Endothelial cell of umbilical vein (primary cell): ENCODE data around the gene FAM171A2. TPM values are rescaled to one million over a fixed set of nuclear protein-coding genes. Genes with fewer than 3 reads are reported as not detected.
A peak's percentile ranks its signal among the peaks of the same experiment; 100 is the strongest.

Source experiments
- BruUV-seq: library from RNA; stranded (reverse); fragments of 400-500 nt; replicated peaks from 2 replicates; lab custom pipeline; 2021; lab: Mats Ljungman, UMichigan
- CTCF ChIA-PET: fragments of 300-600, 350-600 bp; sonication (Branson Sonifier 250); formaldehyde crosslinking; loops from one replicate; lab custom pipeline; 2021; ENCODE audit warnings: antibody characterized with exemption, inconsistent platforms; lab: Charles Lee
- POLR2A ChIA-PET: fragments of 300-600, 350-600 bp; sonication (Branson Sonifier 250); formaldehyde crosslinking; loops from one replicate; lab custom pipeline; 2021; ENCODE audit warnings: antibody characterized with exemption, inconsistent platforms; lab: Charles Lee
- DNase-seq: peaks from one replicate; pipeline ENCODE4 v3.0.0-alpha.2; 2011; ENCODE audit warnings: low read depth, low spot score
- FAIRE-seq: peaks from 2 replicates; lab custom pipeline; 2011; peaks lifted over from hg19 to GRCh38; lab: Jason Lieb, UNC
- H2AFZ ChIP-seq: 2 replicates; pipeline ENCODE4 v1.6.0; 2012; ENCODE audit warnings: low read depth, low read length, control low read depth, inconsistent platforms
- H3K27ac ChIP-seq: 2 replicates; pipeline ENCODE4 v1.5.1; 2011; ENCODE audit warnings: low read depth, mild to moderate bottlenecking, control low read depth, low read length, moderate library complexity; ENCODE audit not compliant: insufficient read depth
- H3K27me3 ChIP-seq, 2 experiments: 2 replicates each; pipeline versions ENCODE4 v1.6.0 to v1.6.1; 2011; ENCODE audit warnings: low read length in 2 of 2, mixed read lengths in 1 of 2; ENCODE audit not compliant: control insufficient read depth in 2 of 2, insufficient read depth in 2 of 2
- H3K36me3 ChIP-seq, 2 experiments: 2 replicates in 1 of 2; 3 replicates in 1 of 2; pipeline ENCODE4 v1.5.1; 2011; ENCODE audit warnings: low read length in 2 of 2, mild to moderate bottlenecking in 1 of 2, moderate library complexity in 1 of 2; ENCODE audit not compliant: control insufficient read depth in 2 of 2, insufficient read depth in 2 of 2; ENCODE audit errors: extremely low read depth in 1 of 2
- H3K4me1 ChIP-seq: 3 replicates; pipeline ENCODE4 v1.5.1; 2011; ENCODE audit warnings: mild to moderate bottlenecking, low read length; ENCODE audit not compliant: control insufficient read depth, insufficient read depth; ENCODE audit errors: extremely low read depth
- H3K4me2 ChIP-seq: 2 replicates; pipeline ENCODE4 v1.6.1; 2011; ENCODE audit warnings: low read length, control low read depth, mixed read lengths; ENCODE audit not compliant: insufficient read depth
- H3K4me3 ChIP-seq, 3 experiments: fragments of 200-600 bp in 1 of 3; sonication (generic), shearing (Covaris generic) in 1 of 3; replicated peaks in 1 of 3; 2 replicates each; pipeline ENCODE4 v1.5.1; 2011 to 2016; ENCODE audit warnings: control low read depth in 3 of 3, low read length in 3 of 3, mild to moderate bottlenecking in 2 of 3, inconsistent platforms in 1 of 3, low read depth in 1 of 3, moderate library complexity in 1 of 3; ENCODE audit not compliant: insufficient read depth in 1 of 3
- H3K79me2 ChIP-seq: 2 replicates; pipeline ENCODE4 v1.6.0; 2012; ENCODE audit warnings: low read length, inconsistent platforms; ENCODE audit not compliant: control insufficient read depth, insufficient read depth
- H3K9ac ChIP-seq: replicated peaks from 2 replicates; pipeline ENCODE3; 2011; ENCODE audit warnings: low read length, control low read depth; ENCODE audit not compliant: insufficient read depth; ENCODE audit errors: extremely low read depth
- H3K9me1 ChIP-seq: replicated peaks from 3 replicates; pipeline ENCODE4 v1.6.0; 2011; ENCODE audit warnings: mild to moderate bottlenecking, low read length; ENCODE audit not compliant: control insufficient read depth, insufficient read depth; ENCODE audit errors: extremely low read depth
- H3K9me3 ChIP-seq: replicated peaks from 2 replicates; pipeline ENCODE4 v1.5.1; 2012; ENCODE audit warnings: low read length, inconsistent platforms; ENCODE audit not compliant: control insufficient read depth, insufficient read depth
- H4K20me1 ChIP-seq: replicated peaks from 2 replicates; pipeline ENCODE3; 2011; ENCODE audit warnings: mild to moderate bottlenecking, low read length; ENCODE audit not compliant: control insufficient read depth, insufficient read depth; ENCODE audit errors: extremely low read depth
- CTCF ChIP-seq, 2 donors: IDR thresholded peaks; 1 replicate in 1 of 2; 2 replicates in 1 of 2; pipeline ENCODE4 v1.5.1; 2011; ENCODE audit warnings: low read length in 2 of 2, mild to moderate bottlenecking in 2 of 2, moderate library complexity in 2 of 2, control low read depth in 1 of 2, inconsistent platforms in 1 of 2, low read depth in 1 of 2; ENCODE audit not compliant: insufficient read depth in 1 of 2; ENCODE audit errors: extremely low read depth in 1 of 2
- EZH2 ChIP-seq: IDR thresholded peaks from 2 replicates; pipeline ENCODE4 v1.6.1; 2012; ENCODE audit warnings: borderline replicate concordance, low read depth, mild to moderate bottlenecking, moderate library complexity, low read length, inconsistent platforms; ENCODE audit not compliant: severe bottlenecking
- GATA2 ChIP-seq: IDR thresholded peaks from 2 replicates; pipeline ENCODE4 v1.7.0; 2011; ENCODE audit warnings: low read depth, mild to moderate bottlenecking, moderate library complexity, mixed read lengths, low read length; ENCODE audit not compliant: insufficient read length, insufficient read depth
- MAX ChIP-seq: IDR thresholded peaks from 2 replicates; pipeline ENCODE4 v1.6.1; 2011; ENCODE audit not compliant: insufficient read depth, insufficient read length
- MYC ChIP-seq: IDR thresholded peaks from one replicate; pipeline ENCODE4 v1.6.1; 2011; ENCODE audit warnings: mild to moderate bottlenecking, low read depth, low read length
- POLR2A ChIP-seq: IDR thresholded peaks from 2 replicates; pipeline ENCODE4 v1.6.1; 2012; ENCODE audit warnings: low read depth, mild to moderate bottlenecking, control low read depth, low read length
- POLR2AphosphoS5 ChIP-seq: IDR thresholded peaks from 2 replicates; pipeline ENCODE4 v1.6.1; 2012; ENCODE audit warnings: low read depth, mild to moderate bottlenecking, control low read depth, low read length, moderate library complexity; ENCODE audit not compliant: insufficient read depth
- dilution Hi-C: fragments of 300-500 bp; cut with MboI; formaldehyde crosslinking; loops from one replicate; pipeline ENCODE4 v1.15.0; 2019; ENCODE audit warnings: low sequenced_read_pairs; ENCODE audit not compliant: extremely low pct_ligation_motif_present
- intact Hi-C: fragments of 100-400 bp; cut with micrococcal nuclease; formaldehyde crosslinking; loops from one replicate; pipeline ENCODE4 v1.10.0; 2022
- polyA plus RNA-seq, 4 experiments: library from polyadenylated mRNA; depleted of rRNA in 3 of 4; stranded (reverse) in 3 of 4; unstranded in 1 of 4; fragments of >200 nt; gene quantifications; 2 replicates each; pipeline versions ENCODE4 v1.2.1 to v1.2.3, GENCODE V29; 2011 to 2012; ENCODE audit warnings: missing spikeins in 1 of 4
- total RNA-seq: library from RNA; stranded (reverse); gene quantifications from 2 replicates; pipeline ENCODE4 v1.2.3, GENCODE V29; 2021

The FAM171A2 gene
- total and polyA plus RNA-seq, 2 donors (not counting 3 experiments of a cell fraction or from before 2014, with no cell fraction given): 11.3 to 13.4 TPM

GRCh38 chr17:44345454-44346026, 18.1 kb downstream of the FAM171A2 start:
- Histone ChIP-seq H3K9ac (peak overlapping the region; percentile 61), H3K4me1 (no peaks in the 10 kb centered on the region), H3K9me1 (no peaks in the 10 kb centered on the region), H3K4me2 (peak overlapping the region; percentile 60), H3K79me2 (peaks cover 2% of the 10 kb centered on the region), H4K20me1 (no peaks in the 10 kb centered on the region), H3K27ac (peak overlapping the region; percentile 4), H3K4me3 (peak overlapping the region; percentile 31 to 70 (median 62)), H3K9me3 (no peaks in the 10 kb centered on the region), H2AFZ (peak overlapping the region; percentile 3), H3K27me3 (peaks cover 0 to under 1% of the 10 kb centered on the region in 2 experiments), H3K36me3 (peaks cover 1 to 15% of the 10 kb centered on the region in 2 experiments)
- DNase-seq: peak; percentile 70
- POLR2A ChIA-PET: interaction anchor here (0.6 to 1.6 kb wide), 4 partner anchors 125 to 161 kb away, joined by 3 to 4 read pairs (median 3); partner anchors contain the start of gene TMUB2
- intact Hi-C loops: loop anchor here (1.0 to 2.0 kb wide), 4 partner anchors 15 to 145 kb away; no protein-coding TSS in a partner anchor
- dilution Hi-C loops: no loop called here
- FAIRE-seq: peak; percentile 88
- BruUV-seq: TSS peak; percentile 65
- CTCF ChIA-PET: interaction anchor here (0.6 to 3.2 kb wide), 19 partner anchors 8 to 402 kb away, joined by 3 to 37 read pairs (median 6); partner anchors contain the start of genes FAM171A2 and TMUB2
- TF ChIP-seq POLR2A (no peak), CTCF (IDR thresholded peaks at IDR 0.05; ENCODE audit: extremely low read depth in 1 of 2, insufficient read depth in 1 of 2, low read depth in 1 of 2, low read length in 2 of 2) (peak; percentile 34 to 56)

DNA sequence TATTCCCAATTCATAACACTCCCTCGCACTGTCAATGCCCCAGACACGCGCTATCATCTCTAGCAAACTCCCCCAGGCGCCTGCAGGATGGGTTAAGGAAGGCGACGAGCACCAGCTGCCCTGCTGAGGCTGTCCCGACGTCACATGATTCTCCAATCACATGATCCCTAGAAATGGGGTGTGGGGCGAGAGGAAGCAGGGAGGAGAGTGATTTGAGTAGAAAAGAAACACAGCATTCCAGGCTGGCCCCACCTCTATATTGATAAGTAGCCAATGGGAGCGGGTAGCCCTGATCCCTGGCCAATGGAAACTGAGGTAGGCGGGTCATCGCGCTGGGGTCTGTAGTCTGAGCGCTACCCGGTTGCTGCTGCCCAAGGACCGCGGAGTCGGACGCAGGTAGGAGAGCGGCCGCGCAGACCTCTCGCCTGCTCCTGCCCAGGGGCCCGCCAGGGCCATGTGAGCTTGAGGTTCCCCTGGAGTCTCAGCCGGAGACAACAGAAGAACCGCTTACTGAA, 18.7 kb downstream of the FAM171A2 start, which contains the start of gene GRN:
Gene GRN (plus strand): TSS at position 364 of the 515 bp plus-strand sequence. CDS start 3,863 bp downstream, outside the sequence.
- H3K79me2 ChIP-seq: peaks cover 2% of the 10 kb centered on the region
- BruUV-seq: no TSS peak
- H2AFZ ChIP-seq: peak within 1 kb of the TSS; percentile 32
- H3K36me3 ChIP-seq: peaks cover 0 to 11% of the 10 kb centered on the region in 2 experiments
- peaks cover 0 to 2% of the 10 kb centered on the region in 2 experiments for H3K27me3 ChIP-seq
- FAIRE-seq: peak; percentile 99
- H3K4me1 ChIP-seq: no peaks in the 10 kb centered on the region
- H3K4me3 ChIP-seq: peak within 1 kb of the TSS; percentile 31 to 70 (median 62)
- H3K4me2 ChIP-seq: peak within 1 kb of the TSS; percentile 60
- TF ChIP-seq MAX: peak; percentile 84
- peak; percentile 85 for TF ChIP-seq POLR2AphosphoS5
- TF ChIP-seq EZH2: no peak
- TF ChIP-seq GATA2: no peak
- peak; percentile 96 for TF ChIP-seq POLR2A
- no peak for TF ChIP-seq MYC
- ChIA-PET POLR2A (interaction anchor here (0.6 to 1.6 kb wide), 3 partner anchors 141 to 162 kb away, joined by 3 to 4 read pairs (median 3); partner anchors contain the start of gene TMUB2), CTCF (interaction anchor here (1.0 to 3.2 kb wide), 18 partner anchors 9 to 229 kb away, joined by 3 to 37 read pairs (median 6); partner anchors contain the start of genes FAM171A2 and TMUB2)
- H3K9me3 ChIP-seq: no peaks in the 10 kb centered on the region
- H3K27ac ChIP-seq: peak within 1 kb of the TSS; percentile 4
- DNase-seq: peak; percentile 99
- no peaks in the 10 kb centered on the region for H3K9me1 ChIP-seq
- H3K9ac ChIP-seq: peak within 1 kb of the TSS; percentile 61
- no peaks in the 10 kb centered on the region for H4K20me1 ChIP-seq
- intact Hi-C loops: loop anchor here (1.0 to 2.0 kb wide), 4 partner anchors 14 to 145 kb away; no protein-coding TSS in a partner anchor
- dilution Hi-C loops: no loop called here
